ENCODE measurements around the gene FNDC3B. TPM values are rescaled to one million over a fixed set of nuclear protein-coding genes. Genes with fewer than 3 reads are reported as not detected.

FNDC3B gene
- total RNA-seq, 2 experiments from 2014 or later = 10.6 to 12.0 TPM

DNA sequence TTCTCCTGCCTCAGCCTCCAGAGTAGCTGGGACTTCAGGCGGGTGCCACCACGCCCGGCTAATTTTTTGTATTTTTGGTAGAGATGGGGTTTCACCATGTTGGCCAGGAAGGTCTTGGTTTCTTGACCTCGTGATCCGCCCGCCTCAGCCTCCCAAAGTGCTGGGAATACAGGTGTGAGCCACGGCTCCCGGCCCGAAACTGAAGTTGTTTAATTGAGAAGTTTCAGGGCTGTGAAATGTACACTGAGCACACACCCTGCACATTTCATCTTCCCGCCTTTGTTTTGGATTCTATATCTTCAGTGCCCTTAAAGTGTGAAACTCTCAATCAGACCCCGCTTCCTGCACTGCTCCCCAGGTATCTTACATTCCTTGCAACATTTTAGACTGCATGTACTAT lies 149.1 kb downstream of the FNDC3B start:
- H3K9me3 Mint-ChIP-seq = no peaks in the 10 kb centered on the region
- intact Hi-C loops (cut with micrococcal nuclease) = no loop called here
- no peak for DNase-seq
- no peak for TF ChIP-seq CTCF (IDR thresholded peaks at IDR 0.05)
- no peak overlapping the region for H3K27ac Mint-ChIP-seq
- ATAC-seq = no peak
- H3K27me3 Mint-ChIP-seq = no peaks in the 10 kb centered on the region
- H3K4me3 Mint-ChIP-seq = no peak overlapping the region
- peaks cover 9% of the 10 kb centered on the region for H3K4me1 Mint-ChIP-seq (ENCODE audit: low read depth)
- ChIA-PET CTCF (no interaction called here), POLR2A (no interaction called here)
- no peaks in the 10 kb centered on the region for H3K36me3 Mint-ChIP-seq (ENCODE audit: low read depth)

- intact Hi-C loops (cut with micrococcal nuclease) = no loop called here
- CTCF ChIA-PET = no interaction called here
- DNase-seq = no peak
- ATAC-seq = no peak
- Mint-ChIP-seq H3K4me1 (ENCODE audit: low read depth) (peaks cover 3% of the 10 kb centered on the region), H3K27ac (no peak overlapping the region), H3K4me3 (no peak overlapping the region), H3K27me3 (no peaks in the 10 kb centered on the region), H3K36me3 (ENCODE audit: low read depth) (peaks cover under 1% of the 10 kb centered on the region), H3K9me3 (no peaks in the 10 kb centered on the region)
- POLR2A ChIA-PET = no interaction called here
- TF ChIP-seq CTCF (IDR thresholded peaks at IDR 0.05) = no peak
Measured at GRCh38 chr3:172189213-172189612, 149.8 kb downstream of the FNDC3B start.

- no peak for TF ChIP-seq CTCF (IDR thresholded peaks at IDR 0.05)
- Mint-ChIP-seq H3K4me3 (no peak overlapping the region), H3K9me3 (no peaks in the 10 kb centered on the region), H3K27me3 (no peaks in the 10 kb centered on the region), H3K27ac (no peak overlapping the region), H3K4me1 (ENCODE audit: low read depth) (no peaks in the 10 kb centered on the region), H3K36me3 (ENCODE audit: low read depth) (peaks cover 3% of the 10 kb centered on the region)
- ChIA-PET CTCF (no interaction called here), POLR2A (no interaction called here)
- intact Hi-C loops (cut with micrococcal nuclease) = no loop called here
- DNase-seq = no peak
- ATAC-seq = no peak
Measured at GRCh38 chr3:172189987-172190603, 150.7 kb downstream of the FNDC3B start.

GRCh38 chr3:172190980-172191379 lies 151.6 kb downstream of the FNDC3B start:
- ChIA-PET CTCF (no interaction called here), POLR2A (no interaction called here)
- H3K4me1 Mint-ChIP-seq (ENCODE audit: low read depth) = peaks cover 2% of the 10 kb centered on the region
- ATAC-seq = no peak
- intact Hi-C loops (cut with micrococcal nuclease) = no loop called here
- no peak for TF ChIP-seq CTCF (IDR thresholded peaks at IDR 0.05)
- peaks cover 3% of the 10 kb centered on the region for H3K36me3 Mint-ChIP-seq (ENCODE audit: low read depth)
- H3K27ac Mint-ChIP-seq = no peak overlapping the region
- DNase-seq = no peak
- no peaks in the 10 kb centered on the region for H3K9me3 Mint-ChIP-seq
- H3K4me3 Mint-ChIP-seq = no peak overlapping the region
- no peaks in the 10 kb centered on the region for H3K27me3 Mint-ChIP-seq

DNA sequence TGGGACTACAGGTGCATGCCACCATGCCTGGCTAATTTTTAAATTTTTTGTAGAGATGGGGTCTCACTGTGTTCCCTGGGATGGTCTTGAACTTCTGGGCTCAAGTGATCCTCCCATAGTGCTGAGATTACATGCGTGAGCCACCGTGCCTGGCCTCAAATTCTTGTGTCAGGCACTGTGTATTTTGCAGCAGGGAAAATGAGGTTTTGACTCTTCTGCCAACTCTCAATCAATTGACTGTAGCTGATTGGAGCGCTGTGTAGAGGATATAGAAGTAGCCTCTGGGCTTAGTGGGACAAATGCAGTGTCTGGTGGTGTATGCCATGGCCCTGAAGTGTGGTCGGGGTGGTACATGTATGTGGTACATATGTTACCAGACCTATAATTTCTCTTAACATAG lies 152.3 kb downstream of the FNDC3B start:
- no peak overlapping the region for H3K4me3 Mint-ChIP-seq

More for the DNA sequence above, 152.3 kb downstream of the FNDC3B start:
- Mint-ChIP-seq H3K27ac (no peak overlapping the region), H3K4me1 (ENCODE audit: low read depth) (peaks cover 2% of the 10 kb centered on the region), H3K9me3 (no peaks in the 10 kb centered on the region), H3K36me3 (ENCODE audit: low read depth) (peaks cover 3% of the 10 kb centered on the region), H3K27me3 (no peaks in the 10 kb centered on the region)
- POLR2A ChIA-PET = no interaction called here
- TF ChIP-seq CTCF (IDR thresholded peaks at IDR 0.05) = no peak
- intact Hi-C loops (cut with micrococcal nuclease) = no loop called here
- ATAC-seq (no peak), DNase-seq (no peak)
- CTCF ChIA-PET = no interaction called here

Data from activated CD8-positive, alpha-beta T cell treated with anti-CD3 and anti-CD28 coated beads for 36 hours (primary cell).